Large intestine (tissue), 3 donors: ENCODE measurements around the gene C1orf159. TPM values are rescaled to one million over a fixed set of nuclear protein-coding genes. Genes with fewer than 3 reads are reported as not detected.

Experiments
- DNase-seq, 2 donors: peaks; one replicate each; pipeline versions ENCODE4 v3.0.0 to v3.0.0-alpha.2; 2013
- H3K27ac ChIP-seq: one replicate; pipeline ENCODE4 v1.5.1; 2013; ENCODE audit warnings: low read length
- H3K27me3 ChIP-seq: 2 replicates; pipeline ENCODE4 v1.6.1; 2013; ENCODE audit warnings: low read length; ENCODE audit not compliant: control insufficient read depth, insufficient read depth
- H3K36me3 ChIP-seq: 2 replicates; pipeline ENCODE4 v1.6.1; 2013; ENCODE audit warnings: low read length; ENCODE audit not compliant: control insufficient read depth, insufficient read depth
- H3K4me1 ChIP-seq: one replicate; pipeline ENCODE4 v1.6.1; 2013; ENCODE audit warnings: low read length; ENCODE audit not compliant: control insufficient read depth, insufficient read depth
- H3K4me3 ChIP-seq: one replicate; pipeline ENCODE4 v1.5.1; 2013; ENCODE audit warnings: low read length
- H3K9me3 ChIP-seq: one replicate; pipeline ENCODE4 v1.6.1; 2013; ENCODE audit warnings: mild to moderate bottlenecking, low read depth, low read length, moderate library complexity; ENCODE audit not compliant: control insufficient read depth
- WGBS: methylation state at CpG from one replicate; pipeline ENCODE4 v1.1.5; 2013; ENCODE audit warnings: low lambda C conversion rate; ENCODE audit not compliant: insufficient coverage; 5-methylcytosine and 5-hydroxymethylcytosine counted together
- polyA plus RNA-seq: library from polyadenylated mRNA; unstranded; fragments of 120-200 nt; gene quantifications from one replicate; pipeline ENCODE4 v1.2.1, GENCODE V29; 2013

The C1orf159 gene
- polyA plus RNA-seq, 1 donor: 9.4 TPM

GRCh38 chr1:1092149-1092855, 23.6 kb downstream of the C1orf159 start:
- peaks cover 7% of the 10 kb centered on the region for H3K9me3 ChIP-seq
- H3K4me3 ChIP-seq: no peak overlapping the region
- H3K36me3 ChIP-seq: peaks cover 4% of the 10 kb centered on the region
- no peak overlapping the region for H3K27ac ChIP-seq
- no peaks in the 10 kb centered on the region for H3K4me1 ChIP-seq
- no peaks in the 10 kb centered on the region for H3K27me3 ChIP-seq
- WGBS: no CpG with 5 or more reads among the region's 28 CpGs
- no peak for DNase-seq

- Histone ChIP-seq H3K27me3 (no peaks in the 10 kb centered on the region), H3K36me3 (peaks cover 4% of the 10 kb centered on the region), H3K9me3 (peaks cover 7% of the 10 kb centered on the region), H3K4me1 (no peaks in the 10 kb centered on the region), H3K27ac (no peak overlapping the region), H3K4me3 (no peak overlapping the region)
- no peak for DNase-seq
- 100% methylated on average over 1 of the region's 28 CpGs for WGBS
Observed at GRCh38 chr1:1091344-1092148, 24.3 kb downstream of the C1orf159 start.

GRCh38 chr1:1090424-1091343, 25.2 kb downstream of the C1orf159 start:
- H3K9me3 ChIP-seq: peaks cover 7% of the 10 kb centered on the region
- H3K36me3 ChIP-seq: peaks cover 4% of the 10 kb centered on the region
- no peak overlapping the region for H3K27ac ChIP-seq
- H3K27me3 ChIP-seq: no peaks in the 10 kb centered on the region
- no CpG with 5 or more reads among the region's 45 CpGs for WGBS
- H3K4me3 ChIP-seq: no peak overlapping the region
- H3K4me1 ChIP-seq: no peaks in the 10 kb centered on the region
- DNase-seq: no peak

GRCh38 chr1:1089731-1090423, 26.0 kb downstream of the C1orf159 start:
- Histone ChIP-seq H3K27ac (no peak overlapping the region), H3K4me3 (no peak overlapping the region), H3K36me3 (peaks cover 7% of the 10 kb centered on the region), H3K27me3 (no peaks in the 10 kb centered on the region), H3K4me1 (no peaks in the 10 kb centered on the region), H3K9me3 (peaks cover 7% of the 10 kb centered on the region)
- no peak for DNase-seq
- no CpG with 5 or more reads among the region's 22 CpGs for WGBS

DNA sequence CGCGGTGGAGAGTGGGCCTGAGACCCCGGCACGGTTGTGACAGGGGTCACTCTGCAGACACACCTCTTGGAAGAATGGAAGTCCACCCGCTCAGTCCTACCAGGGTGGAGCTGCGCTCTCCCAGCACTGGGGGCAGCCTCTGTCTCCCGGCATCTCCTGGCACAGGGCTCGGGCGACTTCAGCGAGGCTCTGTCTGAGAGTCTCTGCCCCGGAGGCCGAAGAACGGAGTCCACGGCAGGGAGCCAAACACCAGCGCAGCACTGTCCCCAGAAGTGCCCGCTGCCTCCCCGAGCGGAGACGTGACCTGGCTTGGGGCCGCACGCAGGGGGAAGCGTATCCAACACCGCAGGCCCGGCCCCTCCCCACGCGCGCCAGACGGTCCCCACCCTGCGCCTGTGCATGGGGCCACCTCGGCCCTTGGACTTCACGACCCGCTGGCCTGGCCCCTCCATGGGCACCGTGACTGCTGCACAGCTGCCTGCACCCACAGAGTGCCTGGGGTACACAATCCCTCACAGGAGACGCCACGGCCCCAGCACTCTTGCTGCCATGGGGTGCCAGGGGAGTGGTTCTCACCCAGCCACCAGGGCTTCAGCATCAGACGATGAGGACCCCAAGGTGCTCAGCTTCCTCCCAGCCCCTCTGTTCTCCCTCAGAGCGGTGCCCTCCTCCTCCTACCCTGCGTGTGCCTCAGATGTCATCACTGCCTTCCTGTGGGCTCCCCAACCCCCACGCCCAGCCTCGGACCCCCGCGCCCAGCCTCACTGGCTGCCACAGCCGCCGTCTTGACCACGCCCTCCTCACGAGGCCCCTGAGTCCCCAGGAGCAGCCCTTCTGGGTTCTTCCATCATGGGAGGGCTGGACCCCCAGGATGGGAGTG, 26.8 kb downstream of the C1orf159 start:
- H3K4me1 ChIP-seq: no peaks in the 10 kb centered on the region
- WGBS: no CpG with 5 or more reads among the region's 46 CpGs
- peaks cover 7% of the 10 kb centered on the region for H3K36me3 ChIP-seq
- no peaks in the 10 kb centered on the region for H3K27me3 ChIP-seq
- no peak overlapping the region for H3K4me3 ChIP-seq
- peaks cover 7% of the 10 kb centered on the region for H3K9me3 ChIP-seq
- DNase-seq: no peak
- H3K27ac ChIP-seq: no peak overlapping the region

GRCh38 chr1:1088029-1088800, 27.7 kb downstream of the C1orf159 start:
- Histone ChIP-seq H3K36me3 (peaks cover 7% of the 10 kb centered on the region), H3K27me3 (no peaks in the 10 kb centered on the region), H3K27ac (no peak overlapping the region), H3K4me1 (no peaks in the 10 kb centered on the region), H3K4me3 (no peak overlapping the region), H3K9me3 (peaks cover 4% of the 10 kb centered on the region)
- WGBS: 87% methylated on average over 3 of the region's 39 CpGs
- no peak for DNase-seq

DNA sequence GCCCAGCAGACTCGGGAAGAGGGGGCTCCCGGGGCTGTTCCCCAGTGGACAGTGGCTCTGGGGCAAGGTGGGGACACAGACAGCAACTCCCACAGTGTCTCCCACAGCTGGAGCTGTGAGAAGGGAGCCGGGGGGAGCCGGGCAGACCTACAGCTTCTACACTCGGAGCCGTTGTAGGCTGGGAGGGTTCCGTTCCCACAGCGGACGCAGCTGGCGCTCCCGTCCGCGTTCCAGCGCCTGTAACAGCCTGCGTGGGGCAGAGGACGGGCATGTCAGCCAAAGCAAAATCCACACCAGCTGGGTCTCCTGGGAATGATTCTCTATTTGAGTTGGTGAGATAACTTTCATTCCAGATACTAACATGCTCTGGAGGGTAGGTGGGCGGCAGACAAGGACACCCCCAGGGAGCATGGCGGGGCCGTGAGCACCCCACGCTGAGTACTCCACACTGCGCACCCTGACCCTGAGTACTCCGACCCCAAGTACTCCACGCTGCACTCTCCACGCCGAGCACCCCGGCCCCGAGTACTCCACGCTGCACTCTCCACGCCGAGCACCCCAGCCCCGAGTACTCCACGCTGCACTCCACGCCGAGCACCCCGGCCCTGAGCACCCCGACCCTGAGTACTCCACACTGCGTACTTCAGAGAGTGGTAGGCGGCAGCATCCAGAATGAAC, 28.4 kb downstream of the C1orf159 start:
- DNase-seq: no peak
- WGBS: no CpG with 5 or more reads among the region's 38 CpGs
- Histone ChIP-seq H3K4me1 (no peaks in the 10 kb centered on the region), H3K4me3 (no peak overlapping the region), H3K27me3 (no peaks in the 10 kb centered on the region), H3K9me3 (peaks cover 4% of the 10 kb centered on the region), H3K27ac (no peak overlapping the region), H3K36me3 (peaks cover 7% of the 10 kb centered on the region)

- Histone ChIP-seq H3K4me1 (no peaks in the 10 kb centered on the region), H3K36me3 (peaks cover 7% of the 10 kb centered on the region), H3K4me3 (no peak overlapping the region), H3K27ac (no peak overlapping the region), H3K27me3 (no peaks in the 10 kb centered on the region), H3K9me3 (peaks cover 1% of the 10 kb centered on the region)
- no peak for DNase-seq
- no CpG with 5 or more reads among the region's 17 CpGs for WGBS
Observed at GRCh38 chr1:1086911-1087341, 29.0 kb downstream of the C1orf159 start.
